Ramos (cell line): ENCODE data around the gene HYAL3.

Source experiments
- in situ Hi-C: fragments of 300-500 bp; cut with MboI; formaldehyde crosslinking; loops from one replicate; pipeline ENCODE4 v1.14.3; 2022; ENCODE audit warnings: low sequenced_read_pairs; ENCODE audit not compliant: unreplicated experiment

The HYAL3 gene

DNA sequence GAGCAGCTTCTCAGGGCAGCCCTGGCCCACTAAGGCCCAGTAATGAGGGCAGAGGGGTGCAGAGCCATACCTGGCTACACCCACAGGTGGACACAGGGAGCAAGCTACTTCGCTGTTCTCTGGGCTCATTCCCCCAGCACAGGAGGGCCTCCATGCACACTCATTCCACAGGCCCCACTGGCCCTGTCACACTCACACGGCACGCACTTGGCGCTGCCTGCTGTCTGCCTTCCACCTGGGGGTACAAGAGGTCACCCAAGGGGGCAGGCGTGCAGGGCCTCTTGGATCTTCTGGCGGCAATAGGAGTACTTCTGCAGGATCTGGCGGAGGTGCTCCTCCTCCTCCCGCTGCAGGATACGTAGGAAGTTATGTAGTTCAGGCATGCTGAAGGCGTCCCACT lies 31.1 kb upstream of the HYAL3 start:
- in situ Hi-C loops, result no loop called here

DNA sequence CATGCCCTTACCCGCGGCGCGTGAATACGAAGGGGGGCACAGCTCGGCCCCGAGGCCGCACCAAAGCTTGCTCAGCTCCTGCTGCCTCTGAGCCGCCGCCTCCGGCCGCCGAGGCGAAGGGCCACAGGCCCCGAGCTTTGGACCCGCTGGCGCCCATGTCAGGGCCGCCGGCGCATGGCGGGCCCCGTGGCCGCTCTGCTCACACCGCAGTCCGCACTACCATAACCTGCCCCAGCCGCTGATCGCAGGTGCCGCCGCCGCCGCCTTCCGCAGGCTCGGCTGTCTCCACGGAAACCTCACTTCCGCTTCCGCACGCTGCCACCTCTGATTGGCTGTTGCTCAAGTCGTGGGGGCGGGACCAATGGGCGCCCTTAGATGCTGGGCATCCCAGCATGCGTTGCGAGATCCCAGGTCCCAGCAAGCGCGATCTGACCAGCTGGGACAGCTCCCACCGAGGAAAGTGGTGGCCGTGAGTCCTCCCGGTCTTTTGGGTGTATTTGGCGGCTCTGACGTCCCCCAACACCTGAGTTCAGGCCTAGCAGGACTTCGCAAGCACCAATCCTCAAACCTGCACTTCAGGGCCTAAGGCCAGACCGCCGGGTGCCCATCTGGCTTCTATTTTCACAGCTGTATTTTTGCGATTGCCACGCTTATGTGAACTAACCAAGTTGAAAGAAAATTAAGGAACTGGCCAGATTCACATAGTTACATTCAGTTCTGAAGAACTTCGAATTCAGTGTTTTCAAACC lies 28.9 kb upstream of the HYAL3 start, which contains the start of gene TUSC2:
Gene TUSC2 (minus strand): TSS at position 281 of the 749 bp plus-strand sequence. CDS start 124 bp downstream, at position 157.
- in situ Hi-C loops, result no loop called here

DNA sequence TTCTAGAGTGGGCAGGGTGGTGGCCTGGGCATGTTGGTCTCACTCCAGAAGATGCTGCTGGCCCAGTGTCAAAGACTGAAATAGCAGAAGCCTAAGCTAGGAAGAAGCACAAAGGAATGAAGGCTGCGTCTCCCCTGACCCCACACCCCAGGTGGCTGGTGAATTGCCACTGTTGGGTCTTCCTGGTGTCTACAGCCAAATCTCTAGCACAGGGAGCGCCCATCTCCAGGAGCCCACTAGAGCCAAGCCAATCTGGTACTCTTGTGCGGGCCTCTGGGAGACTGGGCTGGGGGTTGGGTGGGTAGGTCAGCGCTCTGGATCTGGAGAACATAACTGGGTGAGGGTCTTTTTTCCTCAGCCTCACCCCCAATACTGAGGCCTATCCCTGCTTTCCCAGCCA lies 27.9 kb upstream of the HYAL3 start:
- in situ Hi-C loops, result no loop called here

DNA sequence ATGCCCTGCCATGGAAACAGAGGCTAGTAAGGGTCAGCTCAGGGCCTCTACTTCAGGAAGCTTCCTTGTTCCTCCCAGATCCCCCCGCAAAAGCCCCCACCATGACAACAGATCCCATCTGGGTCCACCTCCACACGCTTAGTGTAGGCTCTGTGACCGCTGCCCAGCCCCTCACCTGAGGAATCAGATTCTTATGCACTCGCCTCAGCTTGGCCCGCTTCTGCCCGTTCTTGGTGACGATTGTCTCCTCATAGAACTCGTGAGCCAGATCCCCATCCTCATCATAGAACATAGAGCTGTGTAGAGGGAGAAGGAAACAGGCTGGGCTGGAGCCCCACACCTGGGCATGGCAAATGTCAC lies 27.0 kb upstream of the HYAL3 start:
- in situ Hi-C loops, result no loop called here

DNA sequence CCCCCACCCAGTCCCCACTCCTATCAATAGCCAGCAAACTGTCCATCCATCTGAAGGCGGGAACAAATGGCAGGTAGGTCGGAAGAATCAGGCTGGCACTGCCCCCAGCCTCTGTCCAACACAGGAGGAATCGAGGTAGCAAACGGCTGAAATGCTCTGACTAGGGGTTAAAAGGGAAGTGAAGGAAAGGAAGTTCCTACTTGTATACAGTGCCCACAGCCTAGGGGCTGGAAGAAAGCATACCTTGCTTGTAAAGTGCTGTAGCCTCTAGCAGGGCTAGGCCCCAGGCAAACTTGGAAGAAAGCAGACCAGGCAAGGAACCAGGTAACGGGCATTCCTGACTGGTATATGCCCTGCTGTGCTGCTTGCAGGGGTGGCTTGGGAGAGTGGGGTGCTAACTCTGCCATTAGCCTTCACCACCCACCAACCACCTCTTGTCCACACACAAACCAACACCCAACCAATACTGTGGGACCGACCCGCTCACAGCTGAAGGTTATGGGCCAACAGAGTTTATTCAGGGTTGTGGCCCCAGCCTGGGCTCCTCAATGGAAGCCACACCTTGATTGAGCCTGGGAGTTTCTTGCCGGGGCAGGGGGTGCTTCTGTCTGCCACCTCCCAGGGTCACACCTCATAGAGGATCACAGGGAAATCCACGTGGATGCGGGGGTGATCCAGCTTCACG lies 26.4 kb upstream of the HYAL3 start:
- in situ Hi-C loops, result no loop called here

DNA sequence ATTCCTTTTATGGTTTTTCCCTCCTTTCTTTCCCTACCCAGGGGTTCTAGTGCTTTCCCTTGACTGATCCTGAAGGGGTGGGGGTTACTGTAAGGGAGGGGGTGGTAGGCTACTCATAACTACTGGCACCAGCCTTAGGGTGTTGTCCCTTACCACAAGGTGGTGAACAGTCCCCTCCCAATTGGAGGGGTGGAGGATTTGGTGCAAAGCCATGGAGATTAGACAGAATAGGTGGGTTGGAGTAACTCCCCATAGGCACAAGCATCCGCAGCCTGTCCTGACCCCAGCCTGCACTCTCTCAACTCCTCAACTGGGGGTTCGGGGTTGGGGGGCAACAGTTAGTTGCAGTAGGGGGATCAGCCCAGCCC lies 25.9 kb upstream of the HYAL3 start:
- in situ Hi-C loops, result no loop called here

DNA sequence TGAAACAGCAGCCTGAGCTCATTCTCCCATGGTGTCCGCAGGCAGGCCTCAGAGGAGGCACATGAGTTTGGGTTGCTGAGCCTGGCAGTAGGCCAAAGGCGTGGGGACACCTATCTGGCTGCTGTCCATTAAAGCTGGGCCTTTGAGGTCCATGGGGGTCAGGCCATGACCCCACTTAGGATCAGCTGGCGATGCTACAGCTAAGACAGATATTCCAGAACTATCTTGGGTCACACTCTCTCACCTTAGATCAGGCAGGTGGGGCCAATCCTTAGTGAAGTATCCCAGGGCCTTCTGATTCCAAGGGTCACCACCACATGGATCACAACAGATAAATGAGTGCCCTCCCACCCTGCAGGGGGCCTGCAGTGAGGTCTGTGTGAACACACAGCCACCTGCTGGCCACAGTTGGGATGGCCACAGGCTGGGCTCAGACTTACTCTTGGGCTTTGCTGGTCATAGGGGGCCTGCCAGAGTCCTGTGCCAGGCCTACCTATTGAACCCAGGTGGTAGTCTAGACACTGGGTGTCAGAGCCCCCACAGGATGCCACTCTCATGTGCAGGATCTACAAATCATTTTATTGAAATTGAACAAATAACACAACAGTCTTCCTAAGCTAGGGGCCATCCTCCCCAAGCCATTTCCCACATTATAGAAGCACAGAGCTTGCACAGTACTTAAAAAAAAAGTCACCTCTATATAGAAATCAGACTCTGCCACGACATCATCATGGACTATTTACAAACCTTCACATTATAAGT lies 25.3 kb upstream of the HYAL3 start:
- in situ Hi-C loops, result no loop called here

DNA sequence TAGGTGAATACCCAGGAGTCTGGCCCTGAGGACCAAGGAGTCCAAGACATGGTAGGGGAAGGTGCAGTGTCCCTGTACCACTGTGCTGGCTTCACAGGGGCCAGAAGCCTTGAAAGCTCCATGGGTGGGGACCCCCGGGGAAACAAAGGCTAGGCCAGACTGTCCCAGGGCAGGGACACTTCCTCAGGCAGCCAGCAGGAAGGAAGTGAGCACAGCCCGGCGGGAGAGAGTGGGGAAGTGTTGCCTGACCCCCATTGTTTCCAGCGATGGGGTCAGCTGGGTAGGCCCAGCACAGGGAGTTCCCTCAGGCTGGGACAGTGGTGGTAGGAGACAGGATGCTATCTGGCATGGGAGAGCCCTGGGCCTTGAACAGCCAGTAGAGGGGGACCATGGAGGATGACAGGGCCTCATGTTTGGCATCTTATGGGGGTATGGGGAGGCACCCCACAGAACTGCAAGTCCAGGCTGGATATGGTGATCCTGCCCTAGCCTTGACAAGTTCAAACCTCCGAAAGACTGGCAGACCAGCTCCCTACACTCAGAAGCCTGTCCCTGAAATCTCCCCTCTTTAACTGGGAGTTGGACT lies 24.5 kb upstream of the HYAL3 start:
- in situ Hi-C loops, result no loop called here

DNA sequence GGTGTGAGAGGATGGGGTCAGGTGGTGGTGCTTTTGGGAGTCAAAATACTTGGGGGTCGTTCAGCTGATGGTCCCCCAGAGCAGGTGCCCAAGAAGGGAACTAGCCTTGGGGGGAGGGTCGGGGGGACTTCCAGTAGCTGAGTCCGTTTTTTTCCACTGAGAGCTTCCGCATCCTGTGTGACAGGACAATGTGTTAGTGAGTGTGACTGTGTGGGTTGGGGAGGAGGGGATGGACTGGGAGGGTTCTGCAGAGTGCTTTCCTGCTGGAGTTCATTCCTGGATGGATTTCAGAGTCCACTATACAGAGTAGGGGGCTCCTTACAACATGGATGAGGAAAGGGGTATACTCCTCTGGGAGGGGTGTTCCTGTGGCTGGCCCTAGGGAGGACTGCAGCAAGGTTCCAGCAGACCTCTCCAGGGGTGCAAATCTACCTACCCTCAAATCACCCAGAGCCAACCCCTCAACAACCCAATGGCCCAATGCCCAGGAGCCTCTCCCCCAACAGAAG lies 23.9 kb upstream of the HYAL3 start:
- in situ Hi-C loops, result no loop called here

DNA sequence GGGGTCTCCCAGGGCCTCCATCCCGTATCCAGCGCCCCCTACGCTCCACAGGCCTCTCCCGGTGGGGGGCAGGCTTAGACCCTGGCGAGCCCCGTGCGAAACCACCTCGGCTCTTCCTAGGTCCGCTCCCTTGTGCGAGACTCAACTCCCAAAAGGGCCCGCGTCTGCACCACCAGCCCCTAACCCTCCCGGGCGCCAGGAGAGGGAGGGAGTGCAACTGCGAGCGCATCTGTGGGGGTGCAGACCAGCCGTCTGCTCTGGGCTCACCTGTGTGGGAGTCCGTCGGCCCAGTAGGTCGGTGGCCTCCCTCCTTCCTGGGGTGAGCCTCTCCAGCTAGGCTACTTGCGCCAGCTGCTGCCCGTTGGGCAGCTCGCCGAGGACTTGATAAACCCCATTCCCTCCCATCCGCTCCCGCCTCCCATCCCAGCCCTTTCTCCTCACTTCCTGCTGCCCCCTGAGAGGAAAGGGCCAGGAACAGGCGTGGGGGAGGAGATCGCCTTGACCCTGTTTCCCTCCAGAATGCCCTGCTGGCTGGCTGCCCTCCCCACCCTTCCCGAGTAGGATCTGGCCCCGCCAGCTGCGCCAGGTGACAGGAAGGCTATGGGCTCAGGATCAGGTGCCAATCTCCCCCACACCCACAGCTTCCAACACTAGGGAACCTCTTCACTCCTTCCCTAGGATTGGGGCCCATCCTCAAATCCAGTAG lies 23.3 kb upstream of the HYAL3 start, which contains the start of gene HYAL2:
Gene HYAL2 (minus strand): TSS at position 360 of the 706 bp plus-strand sequence. CDS start 2,256 bp downstream, outside the sequence.
- in situ Hi-C loops, result no loop called here

DNA sequence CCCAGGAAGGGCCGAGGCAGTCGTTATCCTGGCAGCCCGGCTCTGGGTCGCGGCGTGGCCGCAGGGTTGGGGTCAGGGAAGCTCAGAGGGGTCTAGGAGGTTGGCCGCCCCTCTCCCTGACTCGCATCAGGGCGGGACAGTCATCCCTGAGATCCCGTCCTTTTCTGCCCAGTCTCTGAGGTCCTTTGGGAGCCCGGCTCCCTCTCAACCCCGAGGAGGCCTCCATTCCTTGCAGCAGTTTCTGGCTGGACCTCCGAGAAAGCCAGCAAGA lies 22.8 kb upstream of the HYAL3 start:
- in situ Hi-C loops, result no loop called here

DNA sequence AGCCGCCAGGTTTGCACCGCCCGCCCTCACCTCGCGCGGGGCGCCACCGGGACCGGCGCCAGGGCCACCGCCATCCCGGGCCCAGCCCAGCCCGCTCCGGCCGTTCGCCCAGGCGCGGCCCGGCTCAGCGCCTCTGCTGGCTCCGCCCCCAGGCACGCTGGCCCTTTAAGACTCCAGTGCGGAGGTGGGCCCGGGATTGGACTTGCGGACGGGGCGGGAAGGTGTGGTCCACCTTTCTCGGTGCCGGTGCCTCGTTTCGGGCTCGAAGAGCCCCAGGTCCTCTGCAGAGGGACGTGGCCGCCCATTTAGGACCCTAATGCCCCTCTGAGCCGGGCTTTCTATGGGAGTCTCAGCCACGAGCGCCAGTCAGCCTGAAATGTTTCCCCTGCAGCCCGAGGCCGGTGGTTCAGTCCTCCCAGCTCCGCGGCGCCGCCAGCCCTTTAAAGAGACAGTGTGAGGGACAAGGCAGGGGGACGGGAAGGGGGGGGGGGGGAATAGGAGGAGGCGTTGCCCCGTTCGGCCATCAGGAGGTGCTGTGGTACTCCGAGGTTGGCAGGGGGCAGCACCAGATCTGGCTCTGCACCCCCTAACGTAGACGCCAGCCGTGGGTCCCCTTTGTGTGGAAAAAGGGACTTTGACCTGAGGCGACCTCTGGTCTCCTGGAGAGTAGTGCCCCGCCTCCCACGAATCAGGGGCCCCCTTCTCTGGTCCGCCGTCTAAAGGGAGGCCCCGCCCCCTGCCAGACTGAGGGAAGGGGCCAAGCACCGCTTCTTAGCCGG lies 22.3 kb upstream of the HYAL3 start:
- in situ Hi-C loops, result no loop called here

DNA sequence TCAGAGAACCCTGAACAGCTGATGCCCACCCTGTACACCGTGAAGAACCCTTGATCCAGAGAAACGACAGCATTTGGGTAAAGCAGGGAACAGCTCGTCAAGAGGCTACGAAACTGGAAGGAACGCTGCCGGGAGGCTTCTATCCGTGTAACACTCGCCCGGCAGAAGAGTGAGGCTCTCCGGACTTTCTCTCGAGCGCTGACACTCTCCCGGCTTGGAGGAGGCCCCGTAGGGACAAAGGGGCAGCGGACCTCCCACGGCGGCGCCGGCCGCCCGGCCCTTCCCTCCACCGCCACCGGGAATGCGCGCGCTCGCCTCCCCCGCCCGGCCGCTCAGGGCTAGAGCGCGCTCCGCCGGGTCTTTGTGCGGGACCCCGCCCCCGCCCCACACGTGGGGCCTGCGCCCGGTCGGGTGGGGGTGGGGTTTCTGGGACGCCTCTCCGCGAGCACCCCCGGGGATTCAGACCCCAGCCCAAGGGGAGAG lies 21.7 kb upstream of the HYAL3 start:
- in situ Hi-C loops, result no loop called here

DNA sequence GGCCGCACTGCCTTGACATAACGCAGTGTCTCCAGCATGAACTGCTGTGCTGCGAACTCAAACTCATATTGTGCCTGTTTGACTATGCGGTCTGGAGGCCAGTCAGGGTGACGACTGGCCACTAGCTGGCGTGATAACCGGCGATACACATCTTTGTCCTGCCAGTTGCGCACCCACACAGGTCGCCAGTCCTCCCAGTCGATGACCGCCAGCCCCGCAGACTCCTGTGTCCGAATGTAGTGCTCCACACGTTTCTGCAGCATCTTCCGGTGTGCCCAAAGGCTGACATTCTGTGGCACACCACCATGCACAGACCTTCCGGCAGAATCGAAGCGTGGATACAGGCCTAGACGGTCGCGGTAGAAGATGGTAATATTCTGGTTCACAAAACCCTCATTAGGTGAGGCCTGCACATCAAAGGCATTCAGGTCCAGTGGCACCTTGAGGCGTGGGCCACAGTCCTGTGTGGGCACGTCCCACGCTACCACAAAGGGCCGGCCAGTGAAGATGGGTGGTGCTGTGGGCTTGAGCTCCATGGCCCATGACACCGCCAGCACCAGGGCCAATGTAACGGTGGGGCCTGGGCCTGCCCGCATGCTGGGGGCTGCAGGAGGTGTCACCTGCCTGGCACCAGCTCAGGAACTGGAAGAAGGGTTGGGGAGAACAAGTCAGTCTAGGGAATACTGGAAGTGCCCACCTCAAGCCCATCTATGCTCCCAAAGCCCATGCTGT lies 20.9 kb upstream of the HYAL3 start:
- in situ Hi-C loops, result no loop called here

DNA sequence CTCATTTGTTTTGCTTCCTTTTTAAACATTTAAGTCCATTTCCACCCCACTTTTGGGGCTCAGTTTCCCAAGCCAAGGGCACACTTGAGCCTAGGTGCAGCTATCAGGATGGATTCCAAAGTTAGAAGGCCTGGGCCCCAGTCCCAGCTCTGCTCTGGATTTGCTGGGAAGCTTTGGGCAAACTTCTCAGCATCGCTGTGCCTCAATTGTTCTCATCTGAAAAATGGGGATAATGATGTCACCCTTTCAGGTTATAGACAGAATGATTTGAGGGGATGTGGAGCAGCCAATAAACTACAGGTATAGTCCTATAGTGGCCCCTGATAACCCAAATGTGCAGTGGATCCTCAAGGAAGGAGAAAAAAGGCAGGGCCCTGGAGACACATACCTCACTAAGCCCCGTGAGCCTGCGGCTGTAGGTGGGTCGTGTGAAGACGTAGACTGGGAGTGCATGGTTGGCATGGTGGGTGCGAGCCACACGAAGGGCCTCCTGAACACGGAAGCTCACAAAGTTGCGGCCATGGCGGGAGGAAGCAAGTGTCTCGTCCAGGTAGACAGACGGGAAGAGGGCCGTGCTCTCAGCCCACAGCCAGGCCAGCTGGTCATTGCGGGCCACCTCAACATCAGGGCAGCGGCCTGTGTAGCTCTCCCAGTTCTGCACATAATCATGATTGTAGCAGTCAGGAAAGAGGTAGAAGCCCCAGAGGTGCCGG lies 20.1 kb upstream of the HYAL3 start:
- in situ Hi-C loops, result no loop called here

DNA sequence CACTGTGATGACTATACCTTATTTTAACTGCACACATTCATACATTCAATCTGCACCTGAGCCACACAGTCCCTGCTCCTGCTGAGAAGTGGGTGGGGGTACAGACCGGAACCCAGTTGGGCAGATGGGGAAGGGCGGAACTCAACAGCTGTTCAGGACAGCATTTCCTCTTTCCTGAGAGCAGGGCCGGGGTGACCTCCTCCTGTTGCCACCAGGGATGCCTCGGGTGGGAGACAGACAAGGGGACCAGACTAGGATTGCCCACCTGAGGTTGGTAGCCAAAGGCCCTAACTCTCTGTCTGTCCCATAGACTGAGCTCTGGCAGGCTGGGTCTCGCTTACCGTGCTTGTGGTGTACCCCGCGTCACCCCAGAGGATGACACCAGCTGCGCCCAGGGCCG lies 19.4 kb upstream of the HYAL3 start:
- in situ Hi-C loops, result no loop called here

DNA sequence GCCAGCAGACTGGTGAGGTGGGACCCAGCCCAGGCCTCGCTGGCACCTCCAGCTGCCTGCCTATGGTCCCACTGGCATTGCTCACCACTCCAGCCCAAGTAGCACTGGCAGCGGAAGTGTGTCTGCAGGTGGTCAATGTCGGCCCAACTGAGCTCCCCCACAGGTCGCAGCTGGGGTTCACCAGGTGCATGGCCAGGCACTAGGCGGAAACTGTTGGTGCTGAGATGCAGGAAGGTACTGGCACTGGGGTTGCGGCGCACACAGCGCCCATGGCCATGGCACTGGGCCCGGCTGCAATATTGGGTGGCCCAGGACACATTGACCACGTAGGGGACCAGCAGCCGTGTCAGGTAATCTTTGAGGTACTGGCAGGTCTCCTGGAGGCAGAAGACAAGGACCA lies 19.0 kb upstream of the HYAL3 start:
- in situ Hi-C loops, result no loop called here

DNA sequence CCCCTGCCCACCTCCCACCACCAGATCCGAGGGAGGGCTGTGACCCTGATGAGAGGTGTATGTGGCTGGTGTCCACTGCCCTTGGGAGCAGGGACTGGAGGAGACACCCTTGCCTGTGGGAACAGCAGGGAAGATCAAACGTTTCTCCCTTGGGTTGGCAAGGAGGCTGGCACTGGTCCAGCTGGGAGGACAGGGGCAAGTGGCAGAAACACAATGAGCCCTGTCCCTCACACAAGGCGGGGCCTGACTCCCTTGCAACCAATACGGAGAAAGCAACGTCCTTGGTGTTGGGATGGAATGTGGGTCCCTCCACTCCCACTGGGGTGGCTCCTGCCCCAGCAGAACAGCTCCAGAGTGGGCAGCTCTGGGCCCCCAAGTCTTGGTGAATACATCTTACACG lies 18.1 kb upstream of the HYAL3 start:
- in situ Hi-C loops, result no loop called here
